NK-92 (cell line): ENCODE results near the gene TOPBP1.
"Not testable (repeated sequence)": the region's sequence is repeated elsewhere in the genome, so short reads cannot be mapped to it uniquely, and the experiment has no call there.

Experiments used
- DNase-seq: peaks from one replicate; lab custom pipeline; 2025; ENCODE audit not compliant: unreplicated experiment; lab: John Stamatoyannopoulos, UW

TOPBP1 gene

DNA sequence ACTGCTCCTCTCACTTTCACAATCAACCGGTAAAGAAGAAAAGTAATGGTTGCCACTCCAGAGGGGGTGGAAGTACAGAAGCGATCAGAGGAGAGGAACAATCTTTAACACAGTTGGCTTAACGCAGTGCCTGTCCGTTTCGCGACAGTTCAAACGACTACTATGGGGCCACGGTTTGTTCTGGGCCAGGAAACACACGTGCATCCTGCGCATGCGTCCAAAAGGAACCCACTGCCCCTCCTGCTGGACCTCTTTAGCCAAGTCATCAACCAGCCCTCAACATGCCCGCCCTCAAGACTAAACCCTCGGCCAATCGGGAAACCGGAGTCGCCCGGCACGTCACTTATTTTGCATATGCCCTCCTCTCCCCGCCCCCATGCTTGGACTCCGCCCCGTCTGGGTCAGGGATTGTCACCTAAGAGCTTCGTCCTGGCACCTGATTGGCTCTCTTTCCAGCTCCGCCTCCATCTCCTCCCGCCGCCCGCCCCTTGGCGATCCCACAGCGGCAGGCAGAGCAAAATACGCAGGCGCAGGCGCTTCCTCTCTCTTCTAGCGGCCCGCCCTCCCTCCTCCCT lies 88.6 kb downstream of the TOPBP1 start:
- no peak for DNase-seq

DNA sequence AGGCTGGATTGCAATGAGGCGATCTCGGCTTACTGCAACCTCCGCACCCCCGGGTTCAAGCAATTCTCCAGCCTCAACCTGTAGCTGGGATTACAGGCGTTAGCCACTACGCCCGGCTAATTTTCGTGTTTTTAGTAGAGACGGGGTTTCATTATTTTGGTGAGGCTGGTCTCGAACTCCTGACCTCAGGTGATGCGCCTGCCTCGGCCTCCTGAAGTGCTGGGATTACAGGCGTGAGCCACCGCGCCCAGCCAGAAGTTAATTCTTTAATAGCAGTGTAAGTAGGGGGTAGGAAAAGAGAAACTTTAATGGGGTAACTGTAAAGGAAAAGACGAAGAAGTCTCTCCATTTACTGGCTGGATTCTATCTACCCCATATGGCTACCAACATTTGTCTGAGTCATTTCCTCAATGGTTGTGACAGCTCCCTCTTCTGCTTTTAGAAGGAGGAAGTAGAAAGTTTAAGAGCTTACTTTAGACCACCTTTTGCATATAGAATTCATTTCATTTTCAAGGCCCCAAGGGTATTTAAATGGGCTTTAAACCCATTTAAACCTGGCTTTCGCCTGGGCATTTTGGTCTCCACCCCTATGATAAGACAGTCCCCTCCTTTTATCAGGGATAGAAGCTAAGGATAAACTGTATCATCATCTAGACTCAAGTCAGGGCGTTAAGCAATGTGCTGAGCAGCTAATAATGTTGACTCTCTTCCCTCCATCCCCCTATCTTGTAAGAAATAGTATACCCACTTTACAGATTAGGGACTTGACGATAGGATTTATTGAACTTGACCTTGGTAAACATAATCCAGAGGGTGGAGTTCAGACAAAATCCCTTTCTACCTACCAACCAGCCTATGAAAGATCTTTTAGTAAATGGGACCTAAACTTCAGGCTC lies 89.3 kb downstream of the TOPBP1 start:
- no peak for DNase-seq

DNA sequence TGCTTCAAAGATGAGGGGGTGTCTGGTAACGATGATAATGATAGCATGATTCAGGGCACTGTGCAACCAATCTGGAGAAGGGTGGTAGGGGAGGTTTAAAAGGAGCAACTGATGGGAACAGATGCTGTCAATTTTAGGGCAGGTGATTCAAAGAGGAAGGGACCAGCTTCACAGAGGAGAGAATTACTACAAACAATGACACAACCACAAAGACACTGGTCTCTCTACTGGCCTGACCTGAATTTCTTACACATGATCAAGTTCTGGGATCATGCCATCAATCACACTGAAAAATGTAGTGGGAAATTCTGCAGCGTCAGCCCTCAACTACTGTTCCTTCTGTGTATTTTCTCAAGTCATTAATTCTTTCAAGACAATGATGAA lies 90.8 kb downstream of the TOPBP1 start:
- no peak for DNase-seq

DNA sequence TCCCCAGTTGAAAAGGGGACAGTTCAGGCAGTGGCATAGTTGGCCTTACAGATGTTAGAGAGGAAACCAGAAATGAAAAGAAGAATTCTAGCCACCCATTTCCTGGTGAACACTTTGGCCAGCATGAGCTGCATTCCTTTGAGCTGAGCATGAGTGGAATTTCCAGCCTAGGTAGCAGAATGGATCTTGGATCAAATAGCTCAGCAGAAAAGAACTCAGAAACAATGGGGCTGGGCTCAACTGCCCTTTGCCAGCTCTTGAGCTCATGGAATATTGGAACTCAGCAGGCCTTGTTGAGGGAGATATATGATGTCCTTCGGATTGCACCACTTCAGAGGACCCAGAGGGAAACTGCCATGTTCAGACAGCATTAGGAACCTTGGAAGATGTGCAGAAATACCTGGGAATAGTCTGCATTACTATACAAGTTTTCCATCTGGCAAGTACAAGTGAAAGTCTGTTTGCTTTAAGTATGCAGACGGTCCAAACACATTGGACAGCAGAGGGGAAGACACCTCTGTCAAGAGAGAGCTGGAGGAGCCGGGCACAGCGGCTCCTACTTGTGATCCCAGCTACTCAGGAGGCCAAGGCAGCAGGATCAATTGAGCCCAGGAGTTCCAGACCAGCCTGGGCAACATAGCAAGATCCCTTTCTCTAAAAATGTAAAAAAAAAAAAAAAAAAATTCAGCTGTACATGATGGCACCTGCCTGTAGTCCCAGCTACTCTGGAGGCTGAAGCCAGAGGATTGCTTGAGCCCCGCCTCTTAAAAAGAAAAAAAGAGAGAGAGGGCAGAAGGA lies 91.4 kb downstream of the TOPBP1 start:
- no peak for DNase-seq

DNA sequence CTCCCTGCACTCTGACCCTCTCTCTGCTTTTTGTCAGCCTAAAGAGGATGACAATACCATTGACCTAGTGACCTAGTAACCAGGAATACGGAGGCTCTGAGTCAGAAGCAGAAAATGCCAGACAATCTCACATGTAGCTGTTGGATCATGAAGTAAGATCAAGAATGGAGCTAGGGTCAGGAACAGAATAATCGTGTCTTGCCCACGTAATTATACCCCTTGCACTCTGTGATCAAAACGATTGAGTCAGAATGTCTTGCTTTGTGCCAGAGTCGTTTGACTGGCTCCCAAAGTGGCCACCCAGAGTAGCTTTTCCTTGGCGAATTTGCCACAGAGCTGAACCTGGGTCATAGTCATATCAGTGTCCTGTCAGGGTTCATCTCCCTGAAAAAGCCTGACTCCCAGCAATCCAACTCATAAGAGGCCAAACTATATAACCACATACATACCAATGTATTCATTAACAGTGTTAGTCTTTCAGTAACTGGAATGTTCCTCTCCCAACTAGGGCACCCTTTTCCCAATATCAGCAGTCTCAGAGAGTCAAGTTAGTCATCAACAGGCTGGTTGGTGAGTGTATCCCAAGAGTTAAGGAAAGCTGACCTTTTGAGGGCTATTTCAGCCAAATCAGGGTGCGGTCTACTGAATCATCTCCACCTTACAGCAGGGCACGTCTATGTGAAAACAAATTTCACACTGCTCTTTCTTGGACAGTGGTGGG lies 93.3 kb downstream of the TOPBP1 start:
- DNase-seq = no peak

DNA sequence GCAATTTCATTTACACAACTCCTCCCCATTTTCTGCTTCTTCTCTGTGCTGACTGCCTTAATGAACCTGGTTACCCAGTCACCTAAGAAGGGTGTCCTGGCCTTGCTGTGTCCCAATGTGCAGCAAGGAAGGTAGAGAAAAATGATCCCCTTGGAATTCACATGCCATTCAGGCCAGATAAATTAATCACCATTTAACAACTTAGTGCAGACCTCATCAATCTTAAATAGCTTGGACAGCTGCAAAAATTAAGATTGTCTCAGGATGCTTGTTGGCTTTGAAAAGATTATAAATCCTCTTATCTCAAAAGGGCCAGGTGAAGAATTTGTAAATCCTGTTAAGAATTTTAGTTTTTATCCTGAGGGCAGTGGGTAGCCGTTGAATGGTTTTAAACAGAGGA lies 97.9 kb downstream of the TOPBP1 start:
- DNase-seq = no peak

DNA sequence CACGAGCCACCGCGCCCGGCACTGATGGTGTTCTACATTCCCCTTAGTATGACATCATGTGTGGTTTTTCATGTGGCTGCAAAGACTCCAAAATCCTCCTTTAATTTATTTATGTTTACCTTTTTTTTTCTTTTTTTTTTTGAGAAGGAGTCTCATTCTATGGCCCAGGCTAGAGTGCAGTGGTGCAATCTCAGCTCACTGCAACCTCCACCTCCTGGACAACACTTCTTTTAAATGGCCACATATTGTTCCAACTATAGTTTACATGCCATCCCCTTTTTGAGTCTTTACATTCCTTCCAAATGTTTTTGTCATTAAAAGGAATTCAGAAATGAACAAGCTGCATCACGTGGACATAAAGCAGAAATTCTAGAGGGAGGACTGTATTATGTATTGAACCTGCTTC lies 98.6 kb downstream of the TOPBP1 start:
- DNase-seq = no peak

DNA sequence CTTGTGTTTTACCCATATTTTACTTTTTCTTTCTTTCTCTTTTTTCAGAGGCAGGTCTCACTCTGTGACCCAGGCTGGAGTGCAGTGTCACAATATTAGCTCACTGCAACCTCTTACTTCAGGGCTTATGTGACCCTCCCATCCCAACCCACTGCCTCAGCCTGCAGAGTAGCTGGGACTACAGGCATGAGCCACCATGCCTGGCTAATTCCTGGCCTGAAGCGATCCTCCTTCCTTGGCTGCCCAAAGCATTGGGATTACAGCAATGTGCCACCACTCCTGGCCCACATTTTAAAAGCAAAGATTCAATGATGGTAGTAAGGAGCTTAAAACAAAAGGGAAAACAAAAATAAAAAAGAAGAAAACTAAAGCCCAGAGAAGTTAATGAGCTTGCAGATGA lies 99.4 kb downstream of the TOPBP1 start:
- no peak for DNase-seq

DNA sequence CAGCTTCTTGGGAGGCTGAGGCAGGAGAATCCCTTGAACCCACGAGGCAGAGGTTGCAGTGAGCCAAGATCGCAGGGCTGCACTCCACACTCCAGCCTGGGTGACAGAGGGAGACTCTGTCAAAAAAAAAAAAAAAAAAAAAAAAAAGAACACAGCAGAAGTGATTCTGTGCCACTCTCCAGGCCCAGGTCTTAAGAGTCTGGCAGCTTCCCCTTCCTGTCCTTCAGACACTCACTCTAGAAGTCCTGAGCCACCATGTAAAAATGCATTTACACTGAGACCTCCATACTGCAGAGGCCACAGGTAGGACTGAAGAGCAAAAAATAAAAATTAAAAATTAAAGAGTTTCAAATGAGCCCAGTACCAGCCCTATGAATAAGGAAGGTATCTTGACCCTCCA lies 100.1 kb downstream of the TOPBP1 start:
- no peak for DNase-seq

DNA sequence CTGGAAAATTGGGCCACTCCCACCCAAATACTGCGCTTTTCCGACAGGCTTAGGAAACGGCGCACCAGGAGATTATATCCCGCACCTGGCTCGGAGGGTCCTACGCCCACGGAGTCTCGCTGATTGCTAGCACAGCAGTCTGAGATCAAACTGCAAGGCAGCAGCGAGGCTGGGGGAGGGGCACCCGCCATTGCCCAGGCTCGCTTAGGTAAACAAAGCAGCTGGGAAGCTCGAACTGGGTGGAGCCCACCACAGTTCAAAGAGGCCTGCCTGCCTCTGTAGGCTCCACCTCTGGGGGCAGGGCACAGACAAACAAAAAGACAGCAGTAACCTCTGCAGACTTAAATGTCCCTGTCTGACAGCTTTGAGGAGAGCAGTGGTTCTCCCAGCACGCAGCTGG lies 110.2 kb downstream of the TOPBP1 start:
- DNase-seq = not testable (repeated sequence)
